GM12864 (cell line): Measurements from ENCODE around the gene PRDM11.

Experiments used
- DNase-seq: peaks from one replicate; pipeline ENCODE4 v3.0.0-alpha.2; 2011; ENCODE audit warnings: low read depth
- H3K4me3 ChIP-seq: 2 replicates; pipeline ENCODE4 v1.5.1; 2011; ENCODE audit warnings: mild to moderate bottlenecking, low read depth, low read length, control low read depth
- TF ChIP-seq, protein P1 (sequence below): IDR thresholded peaks from 2 replicates; pipeline ENCODE4 v1.5.1; 2011; ENCODE audit warnings: low read depth, mild to moderate bottlenecking, moderate library complexity, low read length, control low read depth, inconsistent platforms; ENCODE audit errors: missing control alignments

PRDM11 gene

DNA sequence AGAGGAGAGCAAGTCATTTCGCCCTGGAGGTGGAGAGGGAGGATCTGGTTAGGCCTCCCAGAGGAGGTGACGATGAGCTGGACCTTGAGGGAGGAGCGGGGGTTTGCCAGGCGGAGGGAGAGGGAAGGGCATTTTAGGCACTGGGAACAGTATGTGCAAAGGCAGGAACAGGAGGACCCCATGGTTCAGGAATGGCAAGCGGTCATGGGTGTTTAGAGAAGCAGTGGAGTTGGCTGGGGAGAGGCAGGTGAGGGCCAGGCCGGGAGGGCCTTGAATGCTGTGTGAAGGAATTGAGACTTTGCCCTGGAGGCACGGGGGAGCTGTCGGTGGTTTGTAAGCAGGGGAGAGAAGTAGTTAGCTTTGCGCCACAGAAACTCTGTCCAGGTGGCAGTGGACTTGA is 10.3 kb downstream of the PRDM11 start:
- TF ChIP-seq, protein P1, sequence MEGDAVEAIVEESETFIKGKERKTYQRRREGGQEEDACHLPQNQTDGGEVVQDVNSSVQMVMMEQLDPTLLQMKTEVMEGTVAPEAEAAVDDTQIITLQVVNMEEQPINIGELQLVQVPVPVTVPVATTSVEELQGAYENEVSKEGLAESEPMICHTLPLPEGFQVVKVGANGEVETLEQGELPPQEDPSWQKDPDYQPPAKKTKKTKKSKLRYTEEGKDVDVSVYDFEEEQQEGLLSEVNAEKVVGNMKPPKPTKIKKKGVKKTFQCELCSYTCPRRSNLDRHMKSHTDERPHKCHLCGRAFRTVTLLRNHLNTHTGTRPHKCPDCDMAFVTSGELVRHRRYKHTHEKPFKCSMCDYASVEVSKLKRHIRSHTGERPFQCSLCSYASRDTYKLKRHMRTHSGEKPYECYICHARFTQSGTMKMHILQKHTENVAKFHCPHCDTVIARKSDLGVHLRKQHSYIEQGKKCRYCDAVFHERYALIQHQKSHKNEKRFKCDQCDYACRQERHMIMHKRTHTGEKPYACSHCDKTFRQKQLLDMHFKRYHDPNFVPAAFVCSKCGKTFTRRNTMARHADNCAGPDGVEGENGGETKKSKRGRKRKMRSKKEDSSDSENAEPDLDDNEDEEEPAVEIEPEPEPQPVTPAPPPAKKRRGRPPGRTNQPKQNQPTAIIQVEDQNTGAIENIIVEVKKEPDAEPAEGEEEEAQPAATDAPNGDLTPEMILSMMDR: no peak
- DNase-seq: no peak
- no peak overlapping the region for H3K4me3 ChIP-seq

DNA sequence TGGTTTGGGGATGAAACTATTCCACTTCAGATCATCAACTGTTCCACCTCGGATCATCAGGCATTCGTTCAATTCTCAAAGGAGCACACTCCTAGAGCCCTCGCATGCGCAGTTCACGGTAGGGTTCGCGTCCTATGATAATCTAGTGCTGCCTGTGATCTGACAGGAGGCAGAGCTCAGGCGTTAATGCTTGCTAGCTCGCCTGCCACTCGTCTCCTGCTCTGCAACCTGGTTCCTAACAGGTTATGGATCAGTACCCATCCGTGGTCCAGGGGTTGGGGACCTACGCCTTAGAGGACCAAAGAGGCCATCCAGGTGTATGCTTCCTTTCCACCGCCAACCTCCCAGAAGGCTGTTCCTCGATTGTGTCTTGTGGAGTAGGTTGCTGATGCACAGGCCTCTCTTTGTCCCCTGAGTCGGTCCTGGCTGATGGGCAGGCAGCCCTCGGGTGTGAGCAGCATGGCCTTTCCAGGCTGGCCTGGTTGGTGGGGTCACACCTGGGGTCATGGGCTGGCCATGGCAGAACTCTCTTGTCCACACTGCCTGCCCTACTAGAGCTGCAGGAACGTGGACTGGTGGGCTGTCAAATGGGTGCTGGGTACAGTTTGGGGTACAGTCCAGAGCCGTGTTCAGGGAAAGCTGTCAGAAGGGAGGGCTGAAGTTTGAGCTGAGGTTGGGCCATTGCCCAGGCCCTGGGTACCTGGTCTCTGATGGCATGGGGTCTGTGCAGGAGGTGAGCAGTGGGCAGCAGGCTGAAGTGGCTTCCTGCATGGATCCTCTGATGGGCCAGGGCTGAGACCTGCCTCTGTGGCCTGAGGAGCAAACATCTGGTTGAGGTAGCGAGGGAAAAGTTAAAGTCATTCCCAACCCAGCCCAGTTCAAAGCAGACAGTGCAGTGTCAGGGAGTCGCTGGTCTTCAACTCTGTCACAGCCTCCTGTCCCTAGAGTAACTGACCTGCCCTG is 11.1 kb downstream of the PRDM11 start:
- DNase-seq: no peak
- no peak overlapping the region for H3K4me3 ChIP-seq
- TF ChIP-seq, protein P1: no peak

DNA sequence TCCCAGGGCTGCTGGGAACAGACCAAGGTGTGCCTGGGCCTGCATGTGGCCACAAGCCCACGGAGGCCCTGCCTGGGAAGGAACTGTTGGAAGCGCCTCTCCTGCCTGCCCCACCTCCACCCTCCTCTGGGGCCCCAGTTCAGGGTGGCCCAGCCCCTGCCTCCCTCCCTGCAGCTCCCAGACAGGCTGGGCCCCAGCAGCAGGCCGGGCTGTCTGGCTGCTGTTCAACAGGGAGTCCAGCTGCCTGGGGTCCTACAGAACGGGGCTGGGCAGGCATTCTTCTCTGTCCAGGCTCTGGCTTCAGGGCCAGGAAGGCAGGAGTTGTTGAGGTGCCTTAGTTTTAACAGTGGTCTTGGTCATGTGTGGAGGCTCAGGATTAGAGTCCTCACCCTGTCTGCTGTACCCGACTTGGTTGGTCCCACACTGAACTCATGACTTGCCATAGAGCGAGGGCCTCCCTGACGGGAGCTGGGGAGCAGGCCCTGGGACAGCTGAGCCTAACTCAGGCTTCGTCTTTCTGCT is 11.8 kb downstream of the PRDM11 start:
- no peak for DNase-seq
- TF ChIP-seq, protein P1: no peak
- H3K4me3 ChIP-seq: no peak overlapping the region

DNA sequence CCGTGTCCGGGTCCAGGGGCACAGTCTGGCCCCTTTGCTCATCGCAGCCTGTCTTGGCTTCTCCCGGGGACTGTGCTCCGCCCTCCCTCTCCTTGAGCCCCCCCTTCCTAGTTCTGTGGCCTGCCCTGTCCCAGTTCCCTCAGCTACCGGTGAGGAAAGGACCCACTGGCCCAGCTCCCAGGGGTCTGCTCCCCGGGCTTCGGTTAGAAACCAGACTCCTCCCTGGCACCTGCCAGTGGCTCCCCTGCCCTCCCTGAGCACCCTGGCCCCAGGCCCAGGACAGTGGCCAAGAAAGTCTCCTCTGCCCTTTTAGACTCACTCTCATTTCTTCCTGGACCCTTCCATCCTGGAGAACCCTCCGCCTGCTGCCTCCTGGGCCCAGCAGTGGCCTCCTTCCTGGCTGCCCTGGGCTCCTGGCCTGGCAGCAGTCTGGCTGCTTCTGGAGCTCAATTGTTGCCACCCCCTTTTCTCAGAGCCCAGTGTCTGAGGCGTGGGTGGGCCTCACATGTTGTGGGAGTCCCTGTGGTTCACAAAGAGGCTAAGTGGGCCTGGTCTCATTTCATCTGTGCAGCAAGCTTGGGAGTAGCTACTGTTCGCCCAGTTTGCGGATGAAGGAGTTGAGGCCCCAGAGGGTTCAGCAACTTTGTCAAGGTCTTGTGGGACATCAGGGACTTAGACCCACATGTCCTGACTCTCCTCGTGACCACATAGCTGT is 12.6 kb downstream of the PRDM11 start:
- TF ChIP-seq, protein P1: no peak
- H3K4me3 ChIP-seq: no peak overlapping the region
- no peak for DNase-seq

DNA sequence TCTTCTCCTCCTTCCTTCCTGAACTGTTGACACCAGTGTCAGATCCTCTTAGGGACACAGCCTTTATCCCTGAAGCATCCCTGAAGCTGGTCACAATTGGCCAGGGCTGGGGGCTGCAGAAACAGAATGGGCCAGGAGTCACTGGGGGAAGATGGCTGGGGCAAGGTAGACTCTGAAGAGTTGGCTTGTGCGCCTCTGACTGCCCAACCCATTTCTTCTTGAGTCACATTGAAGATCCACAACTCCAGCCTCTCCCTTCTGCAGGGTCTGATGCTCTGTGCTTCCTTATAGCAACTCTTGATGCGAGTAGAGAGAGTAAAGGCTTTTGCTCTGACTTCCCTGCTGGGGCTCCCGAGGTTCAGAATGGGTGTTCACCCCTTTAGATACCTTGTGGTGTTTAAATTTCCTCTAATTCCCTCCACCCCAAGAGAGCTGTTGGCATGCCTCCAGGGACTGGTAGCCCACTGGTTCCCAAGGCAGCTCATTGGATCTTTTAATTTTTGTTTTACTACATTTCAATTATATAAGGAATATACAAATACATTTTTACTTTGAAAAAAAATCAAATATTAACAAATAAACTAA is 13.4 kb downstream of the PRDM11 start:
- no peak for DNase-seq

More for the DNA sequence above, 13.4 kb downstream of the PRDM11 start:
- H3K4me3 ChIP-seq: no peak overlapping the region
- TF ChIP-seq, protein P1: no peak
